Measurements from ENCODE around the gene TOR4A. TPM values are rescaled to one million over a fixed set of nuclear protein-coding genes. Genes with fewer than 3 reads are reported as not detected.

The TOR4A gene
- total RNA-seq, 2 donors from 2014 or later, result 26.4 to 43.5 TPM

DNA sequence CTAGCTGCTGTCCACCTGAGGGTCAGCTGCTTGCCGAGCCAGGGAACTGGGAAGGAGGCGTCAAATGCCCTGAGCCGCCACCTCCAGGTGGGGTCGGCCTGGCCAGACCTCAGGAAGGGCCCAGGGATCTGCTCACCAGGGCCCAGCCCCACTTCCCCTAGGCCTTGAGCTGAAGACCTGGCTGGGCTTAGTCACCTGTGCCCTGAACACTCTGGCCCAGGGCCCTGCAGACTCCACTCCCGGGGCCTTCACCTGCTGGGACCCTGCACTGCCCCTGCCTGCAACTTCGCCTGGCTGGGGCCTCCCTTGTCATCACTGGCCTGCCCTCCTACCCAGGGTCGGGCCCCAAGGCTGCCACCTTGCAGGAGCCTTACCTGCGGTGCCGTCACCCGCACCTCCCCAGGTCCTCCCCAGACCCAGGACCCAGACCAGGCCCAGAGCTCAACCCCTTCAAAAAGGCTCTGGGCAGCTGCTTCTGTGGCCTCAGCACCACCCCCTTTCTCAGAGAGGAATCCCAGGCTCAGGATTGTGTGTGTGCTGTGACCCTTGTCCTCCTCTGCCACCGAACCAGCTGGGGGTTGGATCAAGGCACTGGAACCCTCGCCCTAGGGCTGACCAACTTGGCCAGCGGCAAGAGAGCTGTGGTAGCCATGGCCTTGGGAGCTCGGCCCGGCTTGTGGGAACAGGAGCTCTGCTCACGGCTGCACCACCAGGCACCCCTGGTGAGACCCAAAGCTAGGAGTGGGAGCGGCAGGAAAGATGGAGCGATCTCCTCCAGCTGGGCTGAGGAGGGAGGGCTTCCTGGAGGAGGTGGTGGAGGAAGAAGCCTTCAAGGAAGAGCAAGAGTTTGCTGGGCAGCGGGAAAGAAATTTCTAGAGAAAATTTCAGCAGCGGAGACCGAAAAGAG lies 23.6 kb upstream of the TOR4A start:
- no peak for ATAC-seq (ENCODE audit: insufficient number of reproducible peaks, low FRiP score, low read depth)
- H3K27me3 ChIP-seq (replicated peaks; ENCODE audit: insufficient read depth), result no peaks in the 10 kb centered on the region
- no peak for DNase-seq (ENCODE audit: low spot score)
- peak overlapping the region; percentile 55 to 58 for H3K27ac ChIP-seq
- no peaks in the 10 kb centered on the region for H3K36me3 ChIP-seq
- peaks cover 14 to 26% of the 10 kb centered on the region in 2 donors for H3K4me1 ChIP-seq (ENCODE audit: control insufficient read depth in 1 of 2, low read depth in 2 of 2)
- H3K9me3 ChIP-seq, result no peaks in the 10 kb centered on the region
- TF ChIP-seq, protein P1, sequence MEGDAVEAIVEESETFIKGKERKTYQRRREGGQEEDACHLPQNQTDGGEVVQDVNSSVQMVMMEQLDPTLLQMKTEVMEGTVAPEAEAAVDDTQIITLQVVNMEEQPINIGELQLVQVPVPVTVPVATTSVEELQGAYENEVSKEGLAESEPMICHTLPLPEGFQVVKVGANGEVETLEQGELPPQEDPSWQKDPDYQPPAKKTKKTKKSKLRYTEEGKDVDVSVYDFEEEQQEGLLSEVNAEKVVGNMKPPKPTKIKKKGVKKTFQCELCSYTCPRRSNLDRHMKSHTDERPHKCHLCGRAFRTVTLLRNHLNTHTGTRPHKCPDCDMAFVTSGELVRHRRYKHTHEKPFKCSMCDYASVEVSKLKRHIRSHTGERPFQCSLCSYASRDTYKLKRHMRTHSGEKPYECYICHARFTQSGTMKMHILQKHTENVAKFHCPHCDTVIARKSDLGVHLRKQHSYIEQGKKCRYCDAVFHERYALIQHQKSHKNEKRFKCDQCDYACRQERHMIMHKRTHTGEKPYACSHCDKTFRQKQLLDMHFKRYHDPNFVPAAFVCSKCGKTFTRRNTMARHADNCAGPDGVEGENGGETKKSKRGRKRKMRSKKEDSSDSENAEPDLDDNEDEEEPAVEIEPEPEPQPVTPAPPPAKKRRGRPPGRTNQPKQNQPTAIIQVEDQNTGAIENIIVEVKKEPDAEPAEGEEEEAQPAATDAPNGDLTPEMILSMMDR (IDR thresholded peaks at IDR 0.05), result no peak
- H3K4me3 ChIP-seq, result peak overlapping the region; percentile 89

DNA sequence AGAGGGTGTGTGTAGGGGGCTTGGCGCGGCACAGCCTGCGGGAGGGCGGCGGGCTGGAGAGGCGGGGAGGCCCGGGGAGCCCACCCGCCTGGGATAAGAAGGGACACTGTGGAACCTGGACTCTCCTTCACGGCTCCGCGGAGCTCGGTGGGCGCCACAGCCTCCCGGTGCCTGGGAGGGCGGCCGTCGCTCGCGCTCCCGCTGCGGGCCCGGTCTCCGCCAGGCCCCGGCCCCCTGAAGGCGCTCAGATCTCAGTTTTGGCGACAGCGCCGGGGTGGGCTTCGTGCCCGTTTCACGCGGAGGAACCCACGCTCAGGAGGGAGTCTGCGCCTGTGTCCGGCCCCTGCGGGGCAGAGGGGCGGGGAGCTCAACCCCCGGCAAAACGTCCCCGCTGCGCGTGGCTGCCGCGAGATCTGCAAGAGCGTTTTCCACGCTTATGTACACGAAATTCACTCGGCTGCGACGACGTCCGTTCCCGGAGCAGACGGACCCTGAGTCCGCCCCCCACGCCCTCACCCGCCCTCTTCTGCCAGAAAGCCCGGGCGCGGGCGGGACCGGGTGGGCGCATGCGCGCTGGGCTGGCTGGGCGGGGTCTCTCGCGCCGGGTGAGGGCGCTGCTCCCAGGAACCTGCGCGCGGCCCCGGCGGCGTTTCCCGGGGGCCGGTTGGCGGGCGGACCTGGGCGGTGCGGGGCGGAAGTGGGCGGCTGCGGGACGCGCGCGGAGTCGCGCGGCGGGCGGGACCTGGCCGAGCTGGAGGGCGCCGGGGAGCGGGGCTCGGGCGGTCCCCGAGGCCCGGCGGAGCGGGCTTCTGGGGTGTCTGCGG lies 22.7 kb upstream of the TOR4A start, which contains the start of gene NELFB:
TSS of gene NELFB (plus strand) at position 704 of the 824 bp plus-strand sequence.
- TF ChIP-seq, protein P1 (IDR thresholded peaks at IDR 0.05), result no peak
- H3K27me3 ChIP-seq (replicated peaks; ENCODE audit: insufficient read depth), result no peaks in the 10 kb centered on the region
- ATAC-seq (ENCODE audit: insufficient number of reproducible peaks, low FRiP score, low read depth), result peak; percentile 54
- peaks cover 14 to 26% of the 10 kb centered on the region in 2 donors for H3K4me1 ChIP-seq (ENCODE audit: control insufficient read depth in 1 of 2, low read depth in 2 of 2)
- H3K27ac ChIP-seq, result peak within 1 kb of the TSS; percentile 57 to 58
- no peaks in the 10 kb centered on the region for H3K9me3 ChIP-seq
- H3K4me3 ChIP-seq, result peak within 1 kb of the TSS; percentile 89
- no peaks in the 10 kb centered on the region for H3K36me3 ChIP-seq
- peak; percentile 50 for DNase-seq (ENCODE audit: low spot score)

DNA sequence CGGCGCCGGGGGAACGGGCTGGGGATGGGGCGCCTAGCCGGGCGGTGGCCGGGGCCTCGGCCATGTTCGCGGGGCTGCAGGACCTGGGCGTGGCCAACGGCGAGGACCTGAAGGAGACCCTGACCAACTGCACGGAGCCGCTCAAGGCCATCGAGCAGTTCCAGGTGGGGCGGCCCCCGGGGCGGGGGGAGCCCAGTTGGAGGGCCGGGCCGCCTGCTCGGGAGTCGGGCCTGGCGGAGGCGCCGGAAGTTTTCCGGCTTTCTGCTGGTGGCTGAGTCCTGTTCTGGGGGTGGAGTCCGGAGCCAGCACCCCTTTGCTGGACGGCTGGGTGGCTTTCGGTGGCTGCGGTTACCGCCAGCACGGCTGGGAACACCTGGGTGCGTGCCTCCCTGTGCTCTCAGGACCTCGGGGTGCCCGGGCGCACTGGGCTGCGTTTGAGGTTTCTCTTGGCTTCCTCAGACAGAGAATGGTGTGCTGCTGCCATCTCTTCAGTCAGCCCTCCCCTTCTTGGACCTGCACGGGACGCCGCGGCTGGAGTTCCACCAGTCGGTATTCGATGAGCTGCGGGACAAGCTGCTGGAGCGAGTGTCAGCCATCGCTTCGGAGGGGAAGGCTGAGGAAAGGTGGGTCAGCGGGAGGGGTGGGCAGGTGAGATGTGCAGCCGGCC lies 21.9 kb upstream of the TOR4A start:
- Histone ChIP-seq H3K27me3 (replicated peaks; ENCODE audit: insufficient read depth) (no peaks in the 10 kb centered on the region), H3K4me3 (peak overlapping the region; percentile 89), H3K27ac (peak overlapping the region in 1 of 2 donors; percentile 57), H3K36me3 (no peaks in the 10 kb centered on the region), H3K9me3 (no peaks in the 10 kb centered on the region), H3K4me1 (ENCODE audit: control insufficient read depth in 1 of 2, low read depth in 2 of 2) (peaks cover 14 to 26% of the 10 kb centered on the region in 2 donors)
- DNase-seq (ENCODE audit: low spot score), result no peak
- TF ChIP-seq, protein P1 (IDR thresholded peaks at IDR 0.05), result no peak
- peak; percentile 9 for ATAC-seq (ENCODE audit: insufficient number of reproducible peaks, low FRiP score, low read depth)

DNA sequence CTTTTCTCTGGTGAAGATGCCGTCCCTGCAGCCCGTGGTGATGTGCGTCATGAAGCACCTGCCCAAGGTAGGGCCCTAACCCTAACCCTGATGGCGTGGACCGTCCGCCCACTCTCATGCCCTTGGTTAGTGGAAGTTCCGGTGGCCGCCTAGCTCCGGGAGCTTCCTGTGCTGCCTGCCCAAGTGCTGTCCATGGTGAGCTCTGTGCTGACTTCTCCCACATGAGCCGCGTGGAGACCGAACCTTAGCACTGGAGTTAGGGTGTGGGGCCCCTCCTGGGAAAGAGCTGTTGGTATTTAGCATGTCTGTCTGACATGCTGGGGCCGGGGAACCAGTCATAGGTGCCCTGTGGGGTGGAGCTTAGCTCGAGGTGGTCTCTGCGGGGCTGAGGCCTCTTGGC lies 21.2 kb upstream of the TOR4A start:
- TF ChIP-seq, protein P1 (IDR thresholded peaks at IDR 0.05), result no peak

More for the DNA sequence above, 21.2 kb upstream of the TOR4A start:
- no peaks in the 10 kb centered on the region for H3K36me3 ChIP-seq
- H3K27ac ChIP-seq, result no peak overlapping the region
- DNase-seq (ENCODE audit: low spot score) (no peak), ATAC-seq (ENCODE audit: insufficient number of reproducible peaks, low FRiP score, low read depth) (no peak)
- peak overlapping the region; percentile 89 for H3K4me3 ChIP-seq
- no peaks in the 10 kb centered on the region for H3K9me3 ChIP-seq
- H3K27me3 ChIP-seq (replicated peaks; ENCODE audit: insufficient read depth), result no peaks in the 10 kb centered on the region
- H3K4me1 ChIP-seq (ENCODE audit: control insufficient read depth in 1 of 2, low read depth in 2 of 2), result peaks cover 14 to 26% of the 10 kb centered on the region in 2 donors
